ENCODE results near the gene STX18.

Gene STX18

DNA sequence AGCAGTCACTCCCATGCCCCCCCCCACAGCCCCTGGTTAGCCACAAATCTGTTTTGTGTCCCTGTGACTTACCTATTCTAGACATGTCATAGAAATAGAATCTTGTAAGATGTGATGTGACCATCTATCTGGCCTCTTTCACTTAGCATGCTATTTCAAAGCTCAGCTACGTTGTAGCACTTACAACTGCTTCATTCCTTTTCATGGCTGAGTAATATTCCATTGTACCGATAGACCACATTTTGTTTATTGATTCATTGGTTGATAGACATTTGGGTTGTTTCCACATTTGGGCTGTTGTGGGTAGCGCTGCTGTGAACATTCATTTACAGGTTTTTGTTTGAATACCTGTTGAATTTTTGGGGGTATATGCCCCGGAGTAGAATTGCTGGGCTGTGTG lies 143.4 kb downstream of the STX18 start:
- no peak for DNase-seq (ENCODE audit: low read depth)

- DNase-seq (ENCODE audit: low read depth), result no peak
These were observed 144.4 kb downstream of the STX18 start for GRCh38 chr4:4397441-4397819.

GRCh38 chr4:4396628-4397440 lies 145.0 kb downstream of the STX18 start:
- no peak for DNase-seq (ENCODE audit: low read depth)

GRCh38 chr4:4395849-4396627 lies 145.8 kb downstream of the STX18 start:
- no peak for DNase-seq (ENCODE audit: low read depth)

- DNase-seq (ENCODE audit: low read depth), result no peak
These were observed 146.5 kb downstream of the STX18 start for GRCh38 chr4:4395371-4395770.

GRCh38 chr4:4394644-4395043 lies 147.2 kb downstream of the STX18 start:
- DNase-seq (ENCODE audit: low read depth), result no peak

- no peak for DNase-seq (ENCODE audit: low read depth)
These were observed 149.2 kb downstream of the STX18 start for GRCh38 chr4:4392501-4393183.

DNA sequence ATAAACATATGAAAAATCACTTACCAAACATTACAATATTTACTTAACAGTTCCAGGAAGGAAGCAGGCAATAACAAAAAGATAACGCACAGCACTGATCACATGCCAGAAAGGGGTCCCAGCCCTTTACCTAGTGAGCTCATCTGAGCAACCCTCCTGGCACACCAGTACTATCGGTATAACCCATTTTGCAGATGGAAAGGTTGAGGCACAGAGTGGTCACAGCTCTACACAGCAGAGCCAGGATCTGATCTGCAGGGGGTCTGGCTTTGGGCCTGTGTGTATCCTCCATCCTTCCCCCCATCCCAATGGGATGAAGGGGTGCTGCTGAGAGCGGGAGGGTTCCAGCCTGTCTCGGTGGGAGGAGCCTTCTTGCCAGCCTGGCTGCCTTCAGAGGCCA lies 150.0 kb downstream of the STX18 start:
- no peak for DNase-seq (ENCODE audit: low read depth)

GRCh38 chr4:4390515-4391240 lies 151.2 kb downstream of the STX18 start:
- no peak for DNase-seq (ENCODE audit: low read depth)

DNA sequence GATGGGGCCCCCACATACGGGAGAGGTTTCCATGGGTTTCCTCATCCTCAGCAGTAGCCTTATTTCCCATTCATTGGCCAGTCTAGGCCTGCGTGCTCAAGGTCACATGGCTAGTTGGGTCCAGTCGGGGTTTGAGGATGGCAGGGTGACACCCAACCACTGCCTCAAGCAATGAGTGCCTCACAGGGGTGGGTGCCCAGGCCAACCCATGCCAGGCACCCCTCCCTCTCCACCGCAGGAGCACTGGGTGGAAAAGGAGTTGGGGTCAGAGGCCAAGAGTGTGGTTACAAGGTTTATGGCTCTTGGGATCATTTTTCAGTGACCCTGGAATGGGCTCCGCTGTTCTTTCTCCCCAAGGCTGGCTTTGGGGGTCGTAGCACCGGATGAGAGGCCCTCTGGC lies 151.8 kb downstream of the STX18 start:
- DNase-seq (ENCODE audit: low read depth), result no peak

- DNase-seq (ENCODE audit: low read depth), result no peak
These were observed 152.8 kb downstream of the STX18 start for GRCh38 chr4:4388836-4389575.

DNA sequence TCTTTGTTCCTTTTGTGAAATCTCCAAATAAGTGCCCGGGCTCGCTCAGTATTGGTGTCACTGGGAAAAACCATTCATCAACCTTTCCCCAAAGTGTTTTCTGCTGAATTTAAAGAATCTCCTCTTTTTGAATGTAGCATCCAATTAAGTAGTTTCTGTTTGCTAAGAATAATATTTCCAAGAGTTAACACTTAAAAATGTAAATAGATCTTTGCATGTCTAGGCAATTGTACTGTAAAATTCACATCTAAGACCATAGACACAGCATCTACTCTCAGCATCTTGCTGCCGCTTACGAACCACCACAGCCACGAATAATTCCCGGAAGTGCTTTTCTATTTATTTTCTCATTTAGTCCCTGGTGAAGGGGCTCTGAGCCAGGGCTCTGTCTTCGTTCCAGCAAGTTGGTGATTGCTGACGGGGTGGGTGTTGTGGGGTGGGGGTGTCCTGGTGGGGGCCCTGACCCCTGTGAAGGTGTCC lies 153.5 kb downstream of the STX18 start:
- no peak for DNase-seq (ENCODE audit: low read depth)

DNA sequence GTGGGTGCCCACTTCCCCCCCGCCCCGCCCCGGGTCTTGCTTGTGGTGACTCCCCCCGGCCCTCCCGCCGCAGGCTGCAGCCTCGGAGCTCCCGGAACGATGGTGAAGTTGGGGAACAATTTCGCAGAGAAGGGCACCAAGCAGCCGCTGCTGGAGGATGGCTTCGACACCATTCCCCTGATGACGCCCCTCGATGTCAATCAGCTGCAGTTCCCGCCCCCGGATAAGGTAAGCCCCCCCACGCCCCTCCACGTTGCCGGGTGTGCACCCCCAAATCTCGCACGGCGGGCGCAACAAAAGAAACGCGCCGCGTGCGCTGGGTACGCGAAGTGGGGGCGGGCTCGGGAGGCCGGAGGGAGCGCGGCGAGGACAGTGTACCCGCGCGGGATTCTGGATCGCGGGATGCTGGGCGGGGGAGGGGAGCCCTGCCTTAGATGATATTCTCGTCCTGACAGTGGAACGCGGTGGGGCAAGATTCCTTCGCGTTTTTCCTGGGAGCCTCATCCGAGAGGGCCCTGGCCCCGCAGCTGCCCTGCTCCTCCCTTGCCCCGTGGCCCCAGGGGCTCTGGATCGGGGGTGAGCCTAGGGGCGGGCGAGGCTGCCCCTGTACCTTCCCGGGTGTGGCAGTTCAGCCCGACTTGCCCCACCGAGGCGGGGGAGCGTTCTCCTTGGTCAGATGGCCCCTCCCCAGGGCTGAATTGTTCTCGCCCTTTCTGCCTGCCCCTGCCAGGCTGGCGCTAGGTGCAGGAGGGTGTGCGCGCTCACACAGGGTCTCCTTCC lies 154.1 kb downstream of the STX18 start:
- peak; percentile 6 for DNase-seq (ENCODE audit: low read depth)

- DNase-seq (ENCODE audit: low read depth), result peak; percentile 7
These were observed 155.0 kb downstream of the STX18 start, which contains the start of gene NSG1 for GRCh38 chr4:4386736-4387392. Gene NSG1 (plus strand): TSS chr4:4387102. CDS start chr4:4387630, 528 bp downstream.

DNA sequence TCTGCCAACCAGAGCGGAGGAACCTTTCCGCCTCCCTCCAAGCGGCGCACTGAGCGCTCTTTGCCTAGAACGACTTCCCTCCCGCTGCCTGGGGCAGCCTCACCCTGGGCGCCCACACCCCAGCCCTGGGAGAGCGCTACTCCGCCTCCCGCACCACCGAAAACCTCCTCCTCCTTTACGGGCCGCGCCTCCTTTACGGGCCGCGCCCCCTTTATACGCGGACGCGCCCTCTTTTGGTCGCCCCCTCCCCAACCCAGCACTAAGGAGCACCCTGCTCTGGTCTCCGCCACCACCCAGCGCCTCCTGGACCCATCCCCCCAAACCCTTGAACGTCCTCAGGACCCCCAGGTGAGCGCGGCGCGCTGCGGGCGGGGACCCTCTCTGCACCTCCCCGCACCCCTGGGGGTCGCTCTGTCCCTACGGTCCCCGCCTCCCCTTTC lies 155.5 kb downstream of the STX18 start:
- DNase-seq (ENCODE audit: low read depth), result no peak

DNA sequence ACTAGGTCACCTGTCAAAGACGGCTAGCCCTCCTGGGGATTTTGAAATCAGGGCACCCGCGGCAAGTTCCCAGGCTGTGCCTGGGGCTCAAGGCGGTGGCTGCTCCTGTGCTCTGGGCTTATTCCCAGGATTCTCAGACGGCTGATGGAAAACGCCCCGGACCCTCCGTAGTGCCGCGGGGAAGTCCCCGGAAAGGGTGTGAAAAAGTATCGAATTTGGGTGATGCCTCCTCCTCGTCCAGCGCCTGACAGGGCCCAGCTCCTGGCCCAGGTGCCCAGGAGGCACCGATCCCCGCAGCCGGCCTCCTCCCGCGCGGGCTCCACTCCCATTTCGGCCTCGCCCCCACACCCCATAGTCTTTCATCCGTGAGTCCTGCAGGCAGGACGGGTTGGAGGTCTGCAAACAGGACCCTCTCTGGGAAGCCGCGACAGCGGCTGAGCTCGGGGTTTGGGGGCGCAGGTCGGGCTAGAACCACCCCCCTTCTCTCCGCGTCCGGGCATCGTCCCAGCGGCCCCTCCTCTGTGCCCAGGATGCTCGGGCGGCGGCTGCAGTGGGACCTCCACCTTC lies 156.0 kb downstream of the STX18 start:
- DNase-seq (ENCODE audit: low read depth), result no peak

- no peak for DNase-seq (ENCODE audit: low read depth)
These were observed 157.0 kb downstream of the STX18 start for GRCh38 chr4:4384837-4385236.

DNA sequence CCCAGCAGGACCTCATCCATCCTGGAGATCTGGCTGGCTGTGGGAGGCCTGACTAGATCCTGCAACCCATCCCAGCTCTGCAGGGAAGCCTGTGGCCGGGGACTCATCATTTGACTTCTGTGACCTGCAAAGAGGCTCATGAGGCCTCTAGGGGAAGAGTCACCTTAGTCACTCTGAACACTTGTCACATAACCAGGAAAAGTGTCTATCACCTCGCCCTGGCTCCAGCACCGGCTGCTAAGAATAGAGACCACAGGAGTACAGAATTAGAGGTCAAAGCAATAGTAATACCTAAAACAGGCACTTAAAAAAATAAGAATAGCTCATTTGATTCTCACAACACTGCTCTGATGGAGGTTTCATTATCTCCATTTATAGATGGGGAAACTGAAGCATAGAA lies 158.8 kb downstream of the STX18 start:
- no peak for DNase-seq (ENCODE audit: low read depth)

- no peak for DNase-seq (ENCODE audit: low read depth)
These were observed 162.2 kb downstream of the STX18 start for GRCh38 chr4:4379540-4380087.
